Measurements from ENCODE around the gene GPR68.

GRCh38 chr14:91218014-91218413, 26.5 kb downstream of the GPR68 start:
- no peak for TF ChIP-seq ZBTB8A (tag by site-specific recombination; IDR thresholded peaks at IDR 0.05)
- TF ChIP-seq ZNF423 (tag by site-specific recombination; IDR thresholded peaks at IDR 0.05) = no peak
- TF ChIP-seq, protein P1, sequence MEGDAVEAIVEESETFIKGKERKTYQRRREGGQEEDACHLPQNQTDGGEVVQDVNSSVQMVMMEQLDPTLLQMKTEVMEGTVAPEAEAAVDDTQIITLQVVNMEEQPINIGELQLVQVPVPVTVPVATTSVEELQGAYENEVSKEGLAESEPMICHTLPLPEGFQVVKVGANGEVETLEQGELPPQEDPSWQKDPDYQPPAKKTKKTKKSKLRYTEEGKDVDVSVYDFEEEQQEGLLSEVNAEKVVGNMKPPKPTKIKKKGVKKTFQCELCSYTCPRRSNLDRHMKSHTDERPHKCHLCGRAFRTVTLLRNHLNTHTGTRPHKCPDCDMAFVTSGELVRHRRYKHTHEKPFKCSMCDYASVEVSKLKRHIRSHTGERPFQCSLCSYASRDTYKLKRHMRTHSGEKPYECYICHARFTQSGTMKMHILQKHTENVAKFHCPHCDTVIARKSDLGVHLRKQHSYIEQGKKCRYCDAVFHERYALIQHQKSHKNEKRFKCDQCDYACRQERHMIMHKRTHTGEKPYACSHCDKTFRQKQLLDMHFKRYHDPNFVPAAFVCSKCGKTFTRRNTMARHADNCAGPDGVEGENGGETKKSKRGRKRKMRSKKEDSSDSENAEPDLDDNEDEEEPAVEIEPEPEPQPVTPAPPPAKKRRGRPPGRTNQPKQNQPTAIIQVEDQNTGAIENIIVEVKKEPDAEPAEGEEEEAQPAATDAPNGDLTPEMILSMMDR (tag by site-specific recombination; IDR thresholded peaks at IDR 0.05) = no peak
- no peak for TF ChIP-seq KLF7 (tag by site-specific recombination; IDR thresholded peaks at IDR 0.05; ENCODE audit: borderline replicate concordance)
